DND-41 (cell line): ENCODE measurements around the gene FGFR2.

ENCODE experiments used
- ATAC-seq: fragments of 200-7000 bp; cut with Tn5 transposase; 3 replicates; pipeline ENCODE4 v1.9.1; 2021; ENCODE audit warnings: low read depth; ENCODE audit not compliant: insufficient read depth
- DNase-seq: peaks from one replicate; pipeline ENCODE4 v3.0.0-alpha.2; 2020
- H2AFZ ChIP-seq: 2 replicates; pipeline ENCODE4 v1.6.0; 2012; ENCODE audit warnings: low read depth, low read length
- H3K27ac ChIP-seq: 2 replicates; pipeline ENCODE4 v1.5.1; 2012; ENCODE audit warnings: low read length, inconsistent platforms
- H3K27me3 ChIP-seq: fragments of 200-600 bp; sonication (generic); 2 replicates; pipeline ENCODE4 v1.6.0; 2012; ENCODE audit warnings: low read length, mild to moderate bottlenecking, inconsistent platforms; ENCODE audit not compliant: insufficient read depth, poor library complexity
- H3K36me3 ChIP-seq: 2 replicates; pipeline ENCODE4 v1.5.1; 2012; ENCODE audit warnings: low read length, inconsistent platforms; ENCODE audit not compliant: insufficient read depth
- H3K4me1 ChIP-seq: 2 replicates; pipeline ENCODE4 v1.5.1; 2012; ENCODE audit warnings: mild to moderate bottlenecking, low read length; ENCODE audit not compliant: insufficient read depth
- H3K4me2 ChIP-seq: 2 replicates; pipeline ENCODE4 v1.6.0; 2012; ENCODE audit warnings: mild to moderate bottlenecking, moderate library complexity, low read length, inconsistent platforms; ENCODE audit not compliant: insufficient read depth
- H3K4me3 ChIP-seq, 2 experiments: fragments of 200-600 bp in 1 of 2; shearing (Covaris generic) in 1 of 2; 2 replicates each; pipeline ENCODE4 v1.5.1; 2012 to 2016; ENCODE audit warnings: inconsistent platforms in 2 of 2, low read length in 2 of 2, mild to moderate bottlenecking in 2 of 2, low read depth in 1 of 2, moderate library complexity in 1 of 2
- H3K79me2 ChIP-seq: 2 replicates; pipeline ENCODE4 v1.6.0; 2012; ENCODE audit warnings: low read length, inconsistent platforms; ENCODE audit not compliant: insufficient read depth
- H3K9ac ChIP-seq: 2 replicates; pipeline ENCODE4 v1.6.0; 2012; ENCODE audit warnings: low read depth, mild to moderate bottlenecking, inconsistent platforms, low read length, moderate library complexity
- H3K9me3 ChIP-seq: 2 replicates; pipeline ENCODE4 v1.5.1; 2012; ENCODE audit warnings: low read length, moderate library complexity, mild to moderate bottlenecking, inconsistent platforms; ENCODE audit not compliant: insufficient read depth, severe bottlenecking
- H4K20me1 ChIP-seq: 2 replicates; pipeline ENCODE4 v1.6.0; 2012; ENCODE audit warnings: low read length; ENCODE audit not compliant: insufficient read depth
- EZH2 ChIP-seq: IDR thresholded peaks from 3 replicates; pipeline ENCODE4 v1.6.1; 2012; ENCODE audit warnings: borderline replicate concordance, low read depth, mild to moderate bottlenecking, moderate library complexity, low read length, inconsistent platforms; ENCODE audit not compliant: severe bottlenecking
- TF ChIP-seq, protein P1 (sequence below): IDR thresholded peaks from 2 replicates; pipeline ENCODE4 v1.5.1; 2012; ENCODE audit warnings: borderline replicate concordance, low read length, moderate library complexity, mild to moderate bottlenecking; ENCODE audit not compliant: poor library complexity, severe bottlenecking; ENCODE audit errors: extremely low read depth

Gene FGFR2

GRCh38 chr10:121493521-121493920 lies 104.7 kb downstream of the FGFR2 start:
- ATAC-seq: no peak
- no peak overlapping the region for H2AFZ ChIP-seq
- no peak overlapping the region for H3K27ac ChIP-seq
- no peak for TF ChIP-seq EZH2
- TF ChIP-seq, protein P1, sequence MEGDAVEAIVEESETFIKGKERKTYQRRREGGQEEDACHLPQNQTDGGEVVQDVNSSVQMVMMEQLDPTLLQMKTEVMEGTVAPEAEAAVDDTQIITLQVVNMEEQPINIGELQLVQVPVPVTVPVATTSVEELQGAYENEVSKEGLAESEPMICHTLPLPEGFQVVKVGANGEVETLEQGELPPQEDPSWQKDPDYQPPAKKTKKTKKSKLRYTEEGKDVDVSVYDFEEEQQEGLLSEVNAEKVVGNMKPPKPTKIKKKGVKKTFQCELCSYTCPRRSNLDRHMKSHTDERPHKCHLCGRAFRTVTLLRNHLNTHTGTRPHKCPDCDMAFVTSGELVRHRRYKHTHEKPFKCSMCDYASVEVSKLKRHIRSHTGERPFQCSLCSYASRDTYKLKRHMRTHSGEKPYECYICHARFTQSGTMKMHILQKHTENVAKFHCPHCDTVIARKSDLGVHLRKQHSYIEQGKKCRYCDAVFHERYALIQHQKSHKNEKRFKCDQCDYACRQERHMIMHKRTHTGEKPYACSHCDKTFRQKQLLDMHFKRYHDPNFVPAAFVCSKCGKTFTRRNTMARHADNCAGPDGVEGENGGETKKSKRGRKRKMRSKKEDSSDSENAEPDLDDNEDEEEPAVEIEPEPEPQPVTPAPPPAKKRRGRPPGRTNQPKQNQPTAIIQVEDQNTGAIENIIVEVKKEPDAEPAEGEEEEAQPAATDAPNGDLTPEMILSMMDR: no peak
- no peak overlapping the region for H3K4me3 ChIP-seq
- H3K9ac ChIP-seq: no peak overlapping the region
- no peak overlapping the region for H3K4me2 ChIP-seq
- peaks cover 2% of the 10 kb centered on the region for H3K27me3 ChIP-seq
- H4K20me1 ChIP-seq: no peaks in the 10 kb centered on the region
- no peaks in the 10 kb centered on the region for H3K4me1 ChIP-seq
- no peaks in the 10 kb centered on the region for H3K36me3 ChIP-seq
- H3K9me3 ChIP-seq: no peaks in the 10 kb centered on the region
- no peaks in the 10 kb centered on the region for H3K79me2 ChIP-seq
- no peak for DNase-seq

DNA sequence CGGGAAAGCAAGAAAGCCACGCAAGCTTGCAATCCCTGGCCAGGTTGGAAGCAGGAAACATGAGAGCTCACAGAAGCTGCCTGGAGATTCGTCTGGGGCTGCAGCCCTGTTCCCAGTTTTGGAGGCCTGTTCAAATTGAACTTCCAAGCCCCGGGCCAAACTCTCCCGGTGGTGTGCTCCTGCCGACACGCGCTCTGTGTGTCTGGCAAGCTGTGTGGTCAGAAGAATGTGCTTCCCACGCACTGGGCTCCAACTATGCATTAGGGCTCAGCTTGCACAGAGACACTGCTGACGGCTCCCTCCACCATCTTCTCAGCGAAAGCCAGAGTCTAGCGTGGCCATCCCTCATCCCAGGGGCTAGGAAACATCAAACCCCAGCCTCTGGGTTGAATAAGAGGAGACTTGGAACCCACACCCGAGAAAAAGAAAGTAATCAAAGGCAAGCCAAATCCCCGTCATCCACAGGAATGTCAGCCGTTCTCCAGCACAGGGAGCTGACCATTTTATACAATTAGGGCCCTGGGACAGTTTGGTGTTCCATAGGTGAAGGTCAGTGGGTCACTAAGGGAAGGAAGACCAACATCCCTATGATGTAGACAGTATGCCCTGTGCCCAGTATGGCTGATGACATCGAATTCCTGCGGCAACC lies 107.2 kb downstream of the FGFR2 start:
- ATAC-seq (no peak), DNase-seq (no peak)
- Histone ChIP-seq H4K20me1 (no peaks in the 10 kb centered on the region), H3K9me3 (no peaks in the 10 kb centered on the region), H3K4me1 (no peaks in the 10 kb centered on the region), H3K4me3 (no peak overlapping the region), H3K4me2 (no peak overlapping the region), H3K27ac (no peak overlapping the region), H3K36me3 (no peaks in the 10 kb centered on the region), H3K9ac (no peak overlapping the region), H3K27me3 (peaks cover 2% of the 10 kb centered on the region), H3K79me2 (no peaks in the 10 kb centered on the region), H2AFZ (no peak overlapping the region)
- TF ChIP-seq, protein P1: no peak

GRCh38 chr10:121485436-121486139 lies 112.7 kb downstream of the FGFR2 start:
- peaks cover 2% of the 10 kb centered on the region for H3K27me3 ChIP-seq

More at GRCh38 chr10:121485436-121486139, 112.7 kb downstream of the FGFR2 start:
- Histone ChIP-seq H3K4me3 (no peak overlapping the region), H3K4me2 (no peak overlapping the region), H3K27ac (no peak overlapping the region), H4K20me1 (no peaks in the 10 kb centered on the region), H2AFZ (no peak overlapping the region), H3K9me3 (no peaks in the 10 kb centered on the region), H3K4me1 (no peaks in the 10 kb centered on the region), H3K79me2 (no peaks in the 10 kb centered on the region), H3K9ac (no peak overlapping the region), H3K36me3 (no peaks in the 10 kb centered on the region)
- TF ChIP-seq EZH2: no peak
- TF ChIP-seq, protein P1: no peak
- DNase-seq (no peak), ATAC-seq (no peak)
